Measurements from ENCODE around the gene MYO18B. TPM values are rescaled to one million over a fixed set of nuclear protein-coding genes. Genes with fewer than 3 reads are reported as not detected.

MYO18B gene
- total and polyA plus RNA-seq, 2 of the 4 experiments (the other 2 are of a cell fraction): under 0.01 TPM; not detected in 1

DNA sequence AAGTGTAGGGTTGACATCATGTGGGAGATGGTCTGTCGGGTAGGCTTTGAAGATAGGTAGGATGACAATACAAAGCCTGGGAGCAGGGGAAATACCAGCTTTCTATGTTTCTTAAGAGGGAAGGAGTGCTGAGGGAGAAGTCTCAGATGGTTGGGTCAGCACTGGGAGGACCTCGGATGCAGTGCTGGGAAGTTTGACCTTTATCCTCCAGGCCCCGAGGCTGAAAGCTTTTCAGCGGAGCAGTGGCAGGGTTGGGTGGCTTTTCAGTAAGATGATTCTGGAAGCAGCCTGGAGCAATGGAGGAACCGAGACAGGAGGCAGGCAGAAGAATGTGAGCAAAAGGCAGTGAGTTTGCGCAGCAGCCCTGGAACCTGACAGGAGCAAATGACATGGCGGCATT, 43.5 kb upstream of the MYO18B start:
- no peak overlapping the region for H4K5ac ChIP-seq (ENCODE audit: low read depth, low read length)
- TF ChIP-seq RFX5 (IDR thresholded peaks at IDR 0.05; ENCODE audit: low read depth, low read length) (no peak), MAFK (IDR thresholded peaks at IDR 0.05; ENCODE audit: low read depth, low read length) (no peak), NFE2L2 (IDR thresholded peaks at IDR 0.05; ENCODE audit: low read depth, low read length) (no peak), MAZ (IDR thresholded peaks at IDR 0.05; ENCODE audit: borderline replicate concordance, low read depth, low read length) (no peak), POLR2A (IDR thresholded peaks at IDR 0.05; ENCODE audit: low read depth, low read length) (no peak), BHLHE40 (IDR thresholded peaks at IDR 0.05; ENCODE audit: low read depth, low read length) (no peak), RAD21 (IDR thresholded peaks at IDR 0.05; ENCODE audit: low read length) (no peak)
- TF ChIP-seq, protein P1, sequence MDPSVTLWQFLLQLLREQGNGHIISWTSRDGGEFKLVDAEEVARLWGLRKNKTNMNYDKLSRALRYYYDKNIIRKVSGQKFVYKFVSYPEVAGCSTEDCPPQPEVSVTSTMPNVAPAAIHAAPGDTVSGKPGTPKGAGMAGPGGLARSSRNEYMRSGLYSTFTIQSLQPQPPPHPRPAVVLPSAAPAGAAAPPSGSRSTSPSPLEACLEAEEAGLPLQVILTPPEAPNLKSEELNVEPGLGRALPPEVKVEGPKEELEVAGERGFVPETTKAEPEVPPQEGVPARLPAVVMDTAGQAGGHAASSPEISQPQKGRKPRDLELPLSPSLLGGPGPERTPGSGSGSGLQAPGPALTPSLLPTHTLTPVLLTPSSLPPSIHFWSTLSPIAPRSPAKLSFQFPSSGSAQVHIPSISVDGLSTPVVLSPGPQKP (IDR thresholded peaks at IDR 0.05; ENCODE audit: borderline replicate concordance, low read depth, low read length): no peak
- TF ChIP-seq, protein P2, sequence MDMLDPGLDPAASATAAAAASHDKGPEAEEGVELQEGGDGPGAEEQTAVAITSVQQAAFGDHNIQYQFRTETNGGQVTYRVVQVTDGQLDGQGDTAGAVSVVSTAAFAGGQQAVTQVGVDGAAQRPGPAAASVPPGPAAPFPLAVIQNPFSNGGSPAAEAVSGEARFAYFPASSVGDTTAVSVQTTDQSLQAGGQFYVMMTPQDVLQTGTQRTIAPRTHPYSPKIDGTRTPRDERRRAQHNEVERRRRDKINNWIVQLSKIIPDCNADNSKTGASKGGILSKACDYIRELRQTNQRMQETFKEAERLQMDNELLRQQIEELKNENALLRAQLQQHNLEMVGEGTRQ (IDR thresholded peaks at IDR 0.05; ENCODE audit: low read depth, low read length): no peak
- H3K4ac ChIP-seq (ENCODE audit: low read depth, low read length): no peak overlapping the region
- WGBS, 2 experiments (ENCODE audit: extremely low coverage in 2 of 2, insufficient read length in 1 of 2): 78% methylated on average over 5 of the region's 7 CpGs; no CpG with 5 or more reads in 1 of the 2 experiments
- no peak overlapping the region for H2BK120ac ChIP-seq (ENCODE audit: low read depth, low read length)
- H3K4me2 ChIP-seq (ENCODE audit: low read depth, low read length): no peak overlapping the region
- no peak overlapping the region for H2BK15ac ChIP-seq (ENCODE audit: low read depth, low read length)
- no peak overlapping the region for H4K91ac ChIP-seq (ENCODE audit: insufficient read depth, low read depth, low read length)
- H3K9me3 ChIP-seq (ENCODE audit: control insufficient read depth, insufficient read depth, low read length): no peaks in the 10 kb centered on the region
- H2AK9ac ChIP-seq (replicated peaks; ENCODE audit: low read depth, low read length, poor library complexity): no peak overlapping the region
- DNase-seq (no peak), ATAC-seq (ENCODE audit: low read depth) (no peak)
- H2AK5ac ChIP-seq (ENCODE audit: low read depth, low read length): no peak overlapping the region
- no peaks in the 10 kb centered on the region for H3K36me3 ChIP-seq (ENCODE audit: control insufficient read depth, insufficient read depth, low read length)
- no peak overlapping the region for H2BK5ac ChIP-seq (ENCODE audit: low read depth, low read length, poor library complexity, severe bottlenecking)
- H2AFZ ChIP-seq (replicated peaks; ENCODE audit: low read length, poor library complexity): no peak overlapping the region
- no TSS peak for BruUV-seq (replicated peaks)
- dilution Hi-C loops (cut with HindIII; ENCODE audit: low sequenced_read_pairs, unreplicated experiment) (no loop called here), intact Hi-C loops (cut with micrococcal nuclease) (no loop called here), in situ Hi-C loops (cut with MboI; ENCODE audit: low sequenced_read_pairs) (no loop called here)
- no peak overlapping the region for H3K18ac ChIP-seq (ENCODE audit: low read depth, low read length)
- H3K9me1 ChIP-seq (ENCODE audit: insufficient read depth, low read length): no peaks in the 10 kb centered on the region
- no peak overlapping the region for H3K14ac ChIP-seq (replicated peaks; ENCODE audit: low read depth, low read length)
- no peak overlapping the region for H3K9ac ChIP-seq (ENCODE audit: low read depth, low read length)
- H3K23ac ChIP-seq (ENCODE audit: low read depth, low read length): no peak overlapping the region
- CTCF ChIA-PET: no interaction called here
- H2BK20ac ChIP-seq (ENCODE audit: low read depth, low read length): no peak overlapping the region
- no peak overlapping the region for H3K56ac ChIP-seq (ENCODE audit: extremely low read depth, insufficient read depth, low read length)
- H3K79me1 ChIP-seq (ENCODE audit: low read depth in 1 of 2, low read length in 2 of 2): no peaks in the 10 kb centered on the region
- H4K8ac ChIP-seq (ENCODE audit: low read depth in 2 of 2, low read length in 2 of 2): no peak overlapping the region
- H3K27me3 ChIP-seq (ENCODE audit: control insufficient read depth, insufficient read depth, low read length): no peaks in the 10 kb centered on the region
- POLR2A ChIA-PET (ENCODE audit: unreplicated experiment): no interaction called here
- no peaks in the 10 kb centered on the region for H3K4me1 ChIP-seq (ENCODE audit: control insufficient read depth, insufficient read depth, low read length)
- no peak overlapping the region for H3K4me3 ChIP-seq (ENCODE audit: insufficient read depth, low read depth, low read length)
- no peak overlapping the region for H3K27ac ChIP-seq (ENCODE audit: insufficient read depth, low read length)
- no peaks in the 10 kb centered on the region for H4K20me1 ChIP-seq (ENCODE audit: insufficient read depth, low read length)
